Inflammatory macrophage (primary cell): ENCODE measurements around the gene SPINK6.

ENCODE experiments used
- DNase-seq, 2 donors: peaks; one replicate each; pipeline ENCODE4 v3.0.0-alpha.2; 2020 to 2022
- total RNA-seq, 18 experiments: gene quantifications; one replicate each; lab custom pipeline; 2026; ENCODE audit warnings: mixed read lengths in 6 of 18, inconsistent platforms in 2 of 18; lab: John Stamatoyannopoulos, UW

Gene SPINK6, protein sequence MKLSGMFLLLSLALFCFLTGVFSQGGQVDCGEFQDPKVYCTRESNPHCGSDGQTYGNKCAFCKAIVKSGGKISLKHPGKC
- 0 to 0.68 (median 0.18) reads per million in 18 experiments for total RNA-seq

DNA sequence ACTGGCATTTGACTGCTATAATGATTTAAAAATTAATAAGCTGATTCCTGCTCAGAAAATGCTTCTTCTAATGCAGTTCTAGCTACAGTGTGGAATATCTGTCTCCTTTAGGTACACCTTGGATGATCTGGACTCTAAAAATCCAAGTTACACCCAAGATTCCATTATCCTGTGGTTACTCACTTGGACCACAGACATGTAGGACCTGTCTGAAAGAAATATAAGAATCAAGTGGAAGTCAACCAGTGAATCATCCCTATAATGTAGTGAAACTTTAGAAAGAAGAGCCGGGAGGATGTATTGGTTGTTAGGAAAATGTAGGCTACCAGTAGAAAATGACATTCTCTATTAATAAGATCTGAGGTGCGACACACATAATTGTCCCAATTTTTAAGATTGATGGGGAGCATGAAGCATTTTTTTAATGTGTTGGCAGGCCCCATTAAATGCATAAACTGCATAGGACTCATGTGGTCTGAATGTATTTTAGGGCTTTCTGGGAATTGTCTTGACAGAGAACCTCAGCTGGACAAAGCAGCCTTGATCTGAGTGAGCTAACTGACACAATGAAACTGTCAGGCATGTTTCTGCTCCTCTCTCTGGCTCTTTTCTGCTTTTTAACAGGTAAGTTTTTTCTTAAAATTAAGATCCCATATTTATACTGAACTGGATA, at the start of gene SPINK6:
Gene SPINK6 (plus strand): TSS at position 512 of the 673 bp plus-strand sequence. CDS start 55 bp downstream, at position 567.
- no peak for DNase-seq

DNA sequence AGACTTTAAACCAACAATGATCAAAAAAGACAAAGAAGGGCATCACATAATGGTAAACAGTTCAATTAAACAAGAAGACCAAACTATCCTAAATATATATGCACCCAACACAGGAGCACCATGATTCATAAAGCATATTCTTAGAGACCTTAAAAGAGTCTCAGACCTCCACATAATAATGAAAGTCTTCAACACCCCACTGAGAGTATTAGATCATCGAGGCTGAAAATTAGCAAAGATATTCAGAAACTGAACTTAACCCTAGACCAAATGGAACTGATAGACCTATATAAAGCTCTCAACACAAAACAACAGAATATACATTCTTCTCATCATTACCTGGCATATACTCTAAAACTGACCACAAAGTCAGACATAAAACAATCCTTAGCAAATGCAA, 46.2 kb upstream of the SPINK6 start:
- no peak for DNase-seq

DNA sequence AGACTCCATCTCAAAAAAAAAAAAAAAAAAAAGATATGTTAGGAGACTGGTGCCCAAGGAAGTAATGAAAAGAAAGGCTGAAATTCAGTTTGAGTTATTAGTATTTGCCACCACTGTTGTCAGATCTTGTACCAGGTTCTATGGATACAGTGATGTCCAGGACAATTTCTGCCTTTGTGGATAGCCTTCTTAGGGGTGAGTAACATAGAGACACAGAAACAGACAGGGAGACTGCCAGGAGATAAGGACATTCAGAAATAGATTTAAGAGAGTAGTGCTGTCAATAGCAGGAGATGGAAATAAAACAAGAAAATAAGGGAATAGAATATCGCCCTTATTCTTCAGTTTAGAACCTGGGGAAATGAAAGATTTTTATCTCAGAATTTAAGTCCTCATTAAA, 40.8 kb upstream of the SPINK6 start:
- DNase-seq, result no peak

DNA sequence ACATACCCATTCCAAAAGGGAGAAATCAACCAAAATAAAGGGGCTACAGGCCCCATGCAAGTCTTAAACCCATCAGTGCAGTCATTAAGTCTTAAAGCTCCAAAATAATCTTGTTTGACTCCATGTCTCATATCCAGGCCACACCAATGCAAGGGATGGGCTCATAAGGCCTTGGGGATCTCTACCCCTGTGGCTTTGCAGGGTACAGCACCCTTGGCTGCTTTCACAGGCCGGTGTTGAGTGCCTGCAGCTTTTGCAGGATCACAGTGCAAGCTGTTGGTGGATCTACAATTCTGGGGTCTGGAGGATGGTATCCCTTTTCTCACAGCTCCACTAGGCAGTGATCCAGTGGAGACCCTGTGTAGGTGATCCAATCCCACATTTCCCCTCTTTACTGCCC, 39.5 kb upstream of the SPINK6 start:
- no peak for DNase-seq

DNA sequence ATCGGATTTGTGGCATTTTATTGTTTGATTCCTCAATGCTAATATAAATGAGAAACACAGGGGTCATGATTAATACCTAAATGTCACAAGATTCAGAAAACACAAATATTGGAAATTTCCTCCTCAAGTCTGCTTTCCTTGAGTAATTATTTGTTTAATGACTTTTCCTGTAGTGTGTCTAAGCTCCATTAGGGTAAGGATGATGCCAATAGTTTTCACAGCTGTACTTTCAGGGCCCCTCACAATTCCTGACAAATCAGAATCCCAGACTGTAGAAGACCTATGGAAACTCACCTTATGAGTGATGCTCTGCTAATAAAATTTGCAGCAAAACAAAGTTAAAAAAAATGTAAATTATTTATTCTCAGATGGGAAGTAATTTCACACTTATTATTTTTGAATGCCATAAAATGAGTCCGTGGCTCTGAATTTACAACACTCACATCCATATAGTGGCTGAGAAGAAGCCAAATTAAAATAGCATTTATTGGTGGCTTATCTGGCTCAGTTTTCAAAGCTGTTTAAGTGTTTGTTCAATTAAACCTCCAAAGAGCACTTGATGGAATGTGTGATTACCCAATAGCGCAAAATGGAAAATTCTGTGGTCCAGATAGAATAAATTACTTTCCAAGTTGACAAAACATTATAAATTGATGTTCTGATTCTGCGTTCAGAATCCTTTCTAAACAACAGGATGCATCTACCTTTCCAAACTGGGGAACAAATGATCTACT, 36.1 kb upstream of the SPINK6 start:
- no peak for DNase-seq

DNA sequence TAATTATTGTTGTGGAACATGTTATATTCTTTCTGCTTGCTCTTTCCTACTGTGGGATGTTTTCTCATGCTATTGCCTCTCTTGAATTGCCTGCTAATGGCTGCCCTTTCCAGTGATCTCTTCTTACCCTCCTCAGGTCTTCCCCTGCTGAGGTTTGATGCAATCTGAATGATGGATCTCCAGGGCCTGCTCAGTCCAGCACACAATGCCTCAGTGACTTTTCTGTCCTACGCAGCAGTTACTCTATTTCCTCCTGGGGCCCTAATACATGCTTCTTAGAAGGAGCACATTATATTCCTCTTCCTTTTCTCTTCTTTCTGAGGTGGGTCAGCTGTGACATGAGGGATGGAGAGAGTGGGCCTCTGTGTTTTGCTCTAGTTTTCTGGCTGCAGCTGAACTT, 34.6 kb upstream of the SPINK6 start, which contains the start of gene SPINK14:
Gene SPINK14 (plus strand): TSS at position 301 of the 400 bp plus-strand sequence. CDS start 1,187 bp downstream, outside the sequence.
- no peak for DNase-seq

DNA sequence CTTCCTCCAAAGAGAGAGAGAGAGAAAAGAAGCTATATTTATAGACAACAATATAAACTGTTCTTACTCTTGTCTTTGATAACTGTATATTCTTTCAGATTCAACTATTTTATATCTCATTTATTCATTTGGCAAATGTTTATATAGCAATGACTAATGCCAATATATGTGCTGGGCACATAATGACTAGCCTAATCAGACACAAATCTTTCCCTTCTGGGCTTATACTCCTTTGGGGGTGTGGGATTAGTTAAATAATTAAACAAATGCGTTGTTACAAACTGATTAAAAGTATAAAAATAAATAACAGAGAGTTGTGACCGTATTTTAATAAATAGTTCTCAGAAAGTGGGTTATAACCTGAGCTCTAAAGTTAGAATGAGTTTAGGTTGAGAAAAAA, 30.5 kb upstream of the SPINK6 start:
- DNase-seq, result no peak

DNA sequence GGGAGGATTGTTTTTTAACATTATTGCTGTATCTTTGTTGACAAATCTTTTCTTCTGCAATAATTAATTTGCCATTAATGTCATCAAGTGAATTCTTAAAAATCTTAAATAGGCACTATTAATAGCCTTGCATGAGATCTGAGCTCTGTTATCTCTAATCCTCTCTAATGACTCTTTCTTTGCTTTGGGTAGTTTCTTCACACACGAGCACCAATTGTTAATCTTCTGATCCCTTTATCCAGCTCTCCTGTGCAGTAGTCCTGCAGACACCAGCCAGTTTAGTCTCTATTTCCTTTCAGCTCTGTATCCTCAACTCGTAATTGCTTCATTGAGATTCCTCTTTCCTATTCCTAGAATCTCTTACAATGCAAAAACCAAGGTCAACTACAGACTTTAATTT, 26.4 kb upstream of the SPINK6 start:
- DNase-seq, result no peak

DNA sequence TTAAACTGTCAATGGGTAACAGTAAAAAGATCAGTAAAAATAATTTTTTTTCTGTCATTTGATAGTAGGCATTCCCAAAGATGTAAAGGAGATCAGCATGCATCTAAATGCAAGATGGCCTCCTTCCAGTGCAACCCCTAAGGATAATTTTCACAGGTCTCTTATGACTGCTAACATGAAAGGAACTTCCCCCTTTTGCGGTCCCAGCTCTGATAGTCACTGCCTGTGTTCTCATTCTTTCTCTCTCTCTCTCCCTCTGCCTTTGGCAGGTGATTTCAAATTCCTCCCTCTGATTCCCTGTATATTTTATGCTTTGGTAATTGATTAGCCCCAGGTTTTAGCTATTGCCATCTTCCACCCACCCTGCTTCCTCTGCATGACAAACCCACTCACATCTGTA, 25.6 kb upstream of the SPINK6 start:
- no peak for DNase-seq

DNA sequence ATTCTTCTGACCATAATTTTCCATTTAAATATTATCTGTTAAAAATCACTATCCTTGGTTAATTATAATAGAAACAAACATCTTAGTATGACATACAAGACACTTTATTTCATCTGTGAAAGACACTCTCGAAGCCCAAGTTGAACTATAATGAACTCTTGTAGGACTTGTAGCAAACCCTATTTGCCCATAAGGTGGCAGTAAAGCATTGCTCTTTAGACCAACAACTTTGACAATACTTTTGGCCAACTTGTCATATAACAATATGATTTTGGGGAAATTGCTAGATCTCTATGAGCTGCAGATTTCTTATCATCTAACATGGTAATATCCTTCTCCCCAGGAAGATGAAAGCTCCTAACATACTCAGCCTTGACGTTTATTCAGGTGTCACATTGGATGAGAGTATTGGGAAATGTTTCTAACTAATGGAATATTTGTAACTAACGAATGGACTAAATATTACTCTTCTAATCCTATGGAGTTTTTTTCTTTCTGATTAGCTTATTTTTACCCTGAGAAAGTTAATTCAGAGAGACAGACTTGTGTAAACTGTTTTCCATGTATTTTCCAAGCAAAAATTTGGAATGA, 23.5 kb upstream of the SPINK6 start:
- peak; percentile 80 to 83 for DNase-seq

DNA sequence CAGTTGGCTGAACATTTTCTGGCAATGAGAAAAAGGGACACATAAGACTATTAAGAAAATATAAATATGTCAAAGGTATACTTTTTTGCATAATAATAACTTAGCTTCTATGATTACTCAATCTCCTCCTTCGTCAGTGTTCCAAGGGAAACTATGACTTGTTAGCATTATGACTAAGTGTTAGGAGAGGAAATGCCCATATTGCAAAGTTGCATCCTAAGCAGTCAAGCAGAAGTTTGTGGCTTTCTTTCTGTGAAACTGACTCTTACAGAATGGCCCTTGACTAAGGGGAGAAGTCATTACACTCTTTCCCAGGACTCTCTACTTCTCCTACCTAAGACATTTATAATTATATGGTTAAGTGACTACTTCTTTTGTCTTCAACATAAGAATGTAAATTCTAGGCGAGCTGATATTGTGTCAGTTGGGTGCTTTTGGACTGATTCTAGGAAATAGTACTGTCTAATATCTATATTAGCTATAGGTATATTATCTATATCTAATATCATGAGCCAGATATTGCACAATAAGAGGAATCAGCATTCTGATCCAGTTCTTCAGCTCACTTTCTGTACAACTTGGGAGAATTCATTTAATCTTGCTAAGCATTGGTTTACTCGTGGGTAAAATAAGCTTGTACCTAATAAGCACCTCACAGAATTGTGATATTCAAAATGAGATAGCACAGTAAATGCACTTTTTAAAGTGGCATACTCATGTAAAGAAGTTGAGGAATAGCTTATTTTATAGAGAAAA, 16.4 kb upstream of the SPINK6 start:
- peak; percentile 89 to 96 for DNase-seq

DNA sequence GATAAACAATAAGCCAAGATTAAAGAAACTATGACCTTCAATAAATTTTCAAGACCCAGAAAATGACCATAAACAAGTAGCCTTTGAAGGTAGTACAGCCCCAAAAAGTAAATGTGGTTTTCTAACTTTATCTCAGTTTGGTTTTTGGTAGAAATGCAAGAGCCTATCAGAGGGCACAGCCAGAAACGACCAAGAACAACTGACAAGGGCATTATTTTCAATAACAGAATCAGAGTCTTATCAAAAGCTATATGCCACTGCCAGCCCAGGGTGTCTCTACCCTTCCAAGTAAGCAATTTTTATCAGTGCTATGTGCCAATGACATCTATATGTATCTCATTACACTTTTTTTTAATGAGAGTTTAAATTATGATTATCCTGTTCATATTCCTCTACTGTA, 11.8 kb upstream of the SPINK6 start:
- DNase-seq, result no peak

DNA sequence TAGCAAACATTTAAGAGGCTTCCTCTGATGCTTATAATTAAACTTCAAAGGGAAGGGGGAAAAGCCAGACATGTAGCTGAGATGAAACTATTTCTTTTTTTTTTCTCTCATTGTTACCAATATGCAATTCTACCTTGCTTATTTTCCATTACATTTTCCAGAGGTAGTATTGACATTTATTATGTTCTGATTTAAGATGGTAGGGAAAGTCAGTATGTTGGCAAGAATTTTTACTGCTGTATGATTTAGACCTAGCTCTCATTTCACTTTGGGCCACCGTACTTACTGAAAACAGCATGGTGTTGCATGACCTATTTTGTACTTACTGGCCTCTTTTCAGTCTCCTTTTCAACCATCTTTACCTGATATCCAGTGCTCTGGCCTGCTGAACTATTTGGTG, 9.6 kb upstream of the SPINK6 start:
- DNase-seq, result no peak

DNA sequence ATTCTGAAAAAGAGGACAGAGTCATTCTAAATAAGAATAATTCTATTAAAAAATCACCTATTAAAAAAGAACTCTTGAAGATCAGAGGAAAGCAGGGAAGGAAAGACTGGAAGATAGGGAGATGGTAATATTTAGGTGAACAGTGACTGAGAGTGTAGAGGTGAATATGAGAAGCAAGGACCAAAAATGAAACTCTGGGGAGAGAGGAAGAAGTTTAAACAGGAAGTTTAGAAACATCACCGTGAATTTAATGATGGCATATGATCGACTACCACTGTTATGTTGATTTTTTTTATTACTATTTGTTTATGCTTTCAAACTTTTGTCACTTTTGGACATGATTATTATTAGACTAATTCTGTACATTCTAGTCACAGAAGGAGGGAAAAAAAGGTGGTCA, 1.7 kb upstream of the SPINK6 start:
- peak in 1 of 2 donors; percentile 29 for DNase-seq

DNA sequence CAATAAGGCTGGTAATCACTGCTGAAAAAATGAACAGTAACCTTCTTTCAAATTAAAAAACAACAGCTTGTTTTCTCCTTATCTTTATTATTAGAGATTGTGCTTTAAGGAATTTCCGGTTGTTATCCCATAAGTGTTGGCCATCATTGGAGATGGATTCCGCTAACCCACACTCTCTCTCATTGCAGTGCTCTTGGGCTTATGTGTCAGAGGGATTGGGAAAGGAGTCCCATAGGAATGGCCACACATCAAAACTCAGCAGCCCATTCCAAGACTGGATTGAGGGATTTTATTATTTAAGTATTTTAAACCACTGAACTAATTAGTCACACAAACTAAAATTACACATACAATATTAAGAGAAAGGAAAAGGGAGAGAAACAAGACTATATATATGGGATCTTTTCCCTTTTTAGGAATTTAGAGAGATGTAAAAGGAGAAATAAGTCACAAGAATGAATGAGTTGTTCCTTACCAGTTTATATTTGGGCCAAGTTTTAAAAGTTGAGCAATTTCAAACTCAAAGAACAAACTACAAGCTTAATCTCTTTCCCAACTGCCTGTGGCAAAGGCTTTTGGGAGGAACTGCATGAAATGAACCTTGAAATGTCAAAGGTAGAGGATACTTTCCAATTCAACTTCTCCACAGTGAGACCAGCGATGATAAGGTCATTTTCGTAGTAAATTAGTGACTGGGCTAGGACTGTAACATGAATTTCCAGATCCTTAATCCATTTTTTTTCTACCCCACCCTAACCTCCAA, 2.4 kb downstream of the SPINK6 start:
- peak; percentile 63 to 78 for DNase-seq

DNA sequence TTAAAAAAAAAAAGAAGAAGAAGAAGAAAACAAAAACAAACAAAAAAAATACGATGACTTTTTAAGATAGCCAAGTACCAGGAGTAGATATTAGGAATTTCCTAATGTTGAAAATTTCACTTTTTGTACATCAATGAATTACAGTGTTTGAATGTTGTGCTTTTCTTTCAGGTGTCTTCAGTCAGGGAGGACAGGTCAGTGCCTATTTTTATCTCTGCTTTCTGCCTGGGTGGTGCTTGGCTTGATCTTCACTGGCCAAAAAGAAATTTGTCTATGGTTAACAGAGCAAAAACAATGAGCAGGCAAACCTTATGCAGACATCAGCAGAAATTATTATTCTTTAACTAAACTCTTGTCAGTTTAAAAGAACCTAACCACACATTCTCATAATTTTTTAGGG, 3.0 kb downstream of the SPINK6 start:
- DNase-seq, result no peak

DNA sequence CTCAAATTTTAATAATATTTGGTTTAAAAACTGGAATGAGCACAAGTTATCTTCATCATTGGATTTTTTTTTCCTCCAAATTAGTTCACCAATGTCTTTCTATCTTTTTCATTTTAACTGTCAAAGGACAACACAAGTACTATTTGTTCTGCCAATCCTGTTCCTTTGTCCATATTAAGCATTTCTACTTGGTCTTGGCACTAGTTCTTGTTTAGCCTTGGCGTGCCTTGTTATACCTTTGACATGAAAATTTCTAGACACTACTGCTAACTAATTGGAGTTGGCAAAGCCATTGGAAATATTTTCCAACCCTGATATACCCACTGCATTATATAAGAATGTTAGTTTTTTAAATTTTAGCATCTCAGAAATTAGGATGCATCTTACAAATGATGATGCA, 3.8 kb downstream of the SPINK6 start:
- DNase-seq, result no peak

DNA sequence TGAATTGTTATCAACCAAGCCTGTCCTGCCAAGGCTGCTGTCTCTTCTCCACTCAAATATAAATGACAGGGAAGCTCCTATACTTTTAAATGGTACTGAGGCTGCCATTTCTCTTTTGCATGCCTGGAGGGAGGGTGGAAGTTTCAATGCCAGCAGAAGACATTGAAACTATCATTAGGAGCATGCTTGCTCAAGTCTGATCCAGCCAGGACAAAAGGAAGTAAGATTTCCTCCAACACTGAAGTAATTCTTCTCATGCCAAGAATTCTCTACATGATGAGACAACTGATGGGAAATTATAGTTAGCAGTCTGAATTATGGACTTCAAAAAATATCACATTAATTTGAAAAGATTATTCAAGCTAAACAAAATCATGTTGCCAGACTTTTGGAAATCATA, 5.4 kb downstream of the SPINK6 start:
- DNase-seq, result peak in 1 of 2 donors; percentile 11

DNA sequence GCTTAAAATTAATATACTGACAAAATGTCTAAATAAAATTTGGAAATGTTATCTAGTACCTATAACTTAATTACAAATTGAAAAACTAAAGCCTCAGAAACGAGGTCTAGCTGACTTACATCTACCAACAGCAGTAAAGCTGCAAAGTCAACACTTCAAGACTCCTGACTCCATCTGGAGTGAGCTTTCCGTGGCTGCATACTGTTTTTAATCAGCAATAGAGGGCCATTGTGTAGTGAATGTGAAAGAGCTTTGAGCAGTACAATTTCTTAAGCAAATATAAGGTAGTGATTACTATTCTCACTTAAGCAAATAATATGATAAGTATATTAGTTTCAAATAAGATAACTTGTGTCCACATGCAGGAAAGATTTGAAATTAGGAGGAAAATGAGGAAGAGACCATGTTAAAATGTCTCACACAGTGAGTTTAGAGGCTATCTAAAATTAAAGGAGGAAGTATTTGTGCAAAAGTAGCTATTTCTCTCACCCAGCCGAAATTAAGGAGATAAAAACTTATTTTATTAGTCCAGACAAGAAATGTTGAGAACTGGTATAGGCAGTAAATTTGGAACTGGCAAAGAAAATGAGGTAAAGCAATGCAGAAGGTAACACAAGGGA, 6.4 kb downstream of the SPINK6 start:
- peak; percentile 21 to 43 for DNase-seq

DNA sequence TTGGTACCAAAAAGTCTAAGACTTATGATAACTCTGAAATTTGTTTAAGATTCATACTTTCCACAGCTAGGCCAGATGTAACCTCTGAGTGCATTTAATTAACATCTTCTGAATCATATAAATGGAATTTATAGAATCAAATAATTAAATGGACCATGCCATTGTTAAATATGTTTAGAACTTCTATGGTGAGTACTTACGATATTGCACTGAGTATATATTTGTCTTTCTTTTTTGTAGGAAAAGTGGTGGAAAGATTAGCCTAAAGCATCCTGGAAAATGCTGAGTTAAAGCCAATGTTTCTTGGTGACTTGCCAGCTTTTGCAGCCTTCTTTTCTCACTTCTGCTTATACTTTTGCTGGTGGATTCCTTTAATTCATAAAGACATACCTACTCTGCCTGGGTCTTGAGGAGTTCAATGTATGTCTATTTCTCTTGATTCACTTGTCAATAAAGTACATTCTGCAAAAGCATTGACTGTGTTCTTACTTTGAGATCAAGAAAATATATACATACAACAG, 11.9 kb downstream of the SPINK6 start:
- DNase-seq, result no peak

DNA sequence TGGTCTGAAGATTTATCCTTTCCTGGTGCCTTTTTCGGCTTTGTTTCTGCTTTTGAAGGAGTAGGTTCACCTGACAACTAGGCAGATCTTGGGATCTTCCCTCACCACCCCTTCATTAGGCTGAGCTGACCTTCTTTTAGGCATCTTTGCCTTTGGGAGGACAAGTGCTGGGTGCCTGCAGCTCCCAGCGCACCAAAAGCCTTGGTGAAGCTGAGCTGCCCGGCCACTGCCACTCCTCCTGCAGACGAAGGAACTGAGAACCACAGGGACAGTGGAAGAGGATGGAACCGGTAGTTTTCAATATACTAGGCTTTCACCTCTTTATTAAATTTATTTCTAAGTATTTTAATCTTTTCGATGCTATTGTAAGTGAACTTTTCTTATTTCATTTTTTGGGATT, 18.7 kb downstream of the SPINK6 start:
- no peak for DNase-seq
